Esophagus muscularis mucosa (tissue), 4 donors: Measurements from ENCODE around the gene CD63. TPM values are rescaled to one million over a fixed set of nuclear protein-coding genes. Genes with fewer than 3 reads are reported as not detected.

Source experiments
- DNase-seq: peaks from one replicate; pipeline ENCODE4 v3.0.0-alpha.2; 2017; ENCODE audit errors: extremely low spot score
- H3K27ac ChIP-seq, 4 donors: fragments of 200-600 bp; sonication (generic); replicated peaks in 1 of 4; 1 replicate in 3 of 4; 2 replicates in 1 of 4; pipeline ENCODE4 v1.5.1; 2016 to 2019; ENCODE audit warnings: mild to moderate bottlenecking in 1 of 4
- H3K27me3 ChIP-seq, 4 donors: fragments of 200-600 bp; sonication (generic); one replicate each; pipeline versions ENCODE4 v1.5.1 to v1.6.0; 2016 to 2019
- H3K36me3 ChIP-seq, 4 donors: fragments of 200-600 bp; sonication (generic); one replicate each; pipeline ENCODE4 v1.5.1; 2016 to 2019
- H3K4me1 ChIP-seq, 4 donors: fragments of 200-600 bp; sonication (generic); one replicate each; pipeline ENCODE4 v1.5.1; 2016 to 2019
- H3K4me3 ChIP-seq, 4 donors: fragments of 200-600 bp; sonication (generic); 1 replicate in 2 of 4; 2 replicates in 2 of 4; pipeline ENCODE4 v1.5.1; 2016 to 2019; ENCODE audit warnings: mild to moderate bottlenecking in 4 of 4, moderate library complexity in 1 of 4
- H3K9me3 ChIP-seq, 4 donors: fragments of 200-600 bp; sonication (generic); 1 replicate in 3 of 4; 2 replicates in 1 of 4; pipeline ENCODE4 v1.5.1; 2016 to 2019
- CTCF ChIP-seq, 3 experiments: fragments of 200-600 bp in 2 of 3; fragments of 450-650 bp in 1 of 3; sonication (generic) in 2 of 3; IDR thresholded peaks; one replicate each; pipeline ENCODE4 v1.5.1; 2017 to 2019; ENCODE audit warnings: antibody characterized with exemption in 3 of 3, mild to moderate bottlenecking in 2 of 3, moderate library complexity in 1 of 3
- EP300 ChIP-seq: sonication (generic); formaldehyde crosslinking; IDR thresholded peaks from one replicate; pipeline ENCODE4 v1.6.1; 2017; ENCODE audit warnings: antibody characterized with exemption
- POLR2A ChIP-seq: fragments of 450-650 bp; IDR thresholded peaks from one replicate; pipeline ENCODE4 v1.6.1; 2017; ENCODE audit warnings: antibody characterized with exemption, moderate library complexity, mild to moderate bottlenecking, low read depth
- POLR2AphosphoS5 ChIP-seq, 2 donors: sonication (generic); formaldehyde crosslinking; IDR thresholded peaks; one replicate each; pipeline ENCODE4 v1.6.1; 2017; ENCODE audit warnings: antibody characterized with exemption in 2 of 2
- WGBS: methylation state at CpG from one replicate; pipeline ENCODE4 v1.1.5; 2018; 5-methylcytosine and 5-hydroxymethylcytosine counted together
- intact Hi-C: fragments of 100-400 bp; cut with DNase I; formaldehyde crosslinking; loops from one replicate; pipeline ENCODE4 v1.15.1; 2023
- total RNA-seq, 4 donors: library from RNA; depleted of rRNA; stranded (reverse); fragments of >200 nt; gene quantifications; one replicate each; pipeline versions ENCODE4 v1.1.0 to v1.2.1, GENCODE V29; 2016

The CD63 gene
- total RNA-seq, 4 donors from 2014 or later, result 742 to 1,177 (median 845) TPM

DNA sequence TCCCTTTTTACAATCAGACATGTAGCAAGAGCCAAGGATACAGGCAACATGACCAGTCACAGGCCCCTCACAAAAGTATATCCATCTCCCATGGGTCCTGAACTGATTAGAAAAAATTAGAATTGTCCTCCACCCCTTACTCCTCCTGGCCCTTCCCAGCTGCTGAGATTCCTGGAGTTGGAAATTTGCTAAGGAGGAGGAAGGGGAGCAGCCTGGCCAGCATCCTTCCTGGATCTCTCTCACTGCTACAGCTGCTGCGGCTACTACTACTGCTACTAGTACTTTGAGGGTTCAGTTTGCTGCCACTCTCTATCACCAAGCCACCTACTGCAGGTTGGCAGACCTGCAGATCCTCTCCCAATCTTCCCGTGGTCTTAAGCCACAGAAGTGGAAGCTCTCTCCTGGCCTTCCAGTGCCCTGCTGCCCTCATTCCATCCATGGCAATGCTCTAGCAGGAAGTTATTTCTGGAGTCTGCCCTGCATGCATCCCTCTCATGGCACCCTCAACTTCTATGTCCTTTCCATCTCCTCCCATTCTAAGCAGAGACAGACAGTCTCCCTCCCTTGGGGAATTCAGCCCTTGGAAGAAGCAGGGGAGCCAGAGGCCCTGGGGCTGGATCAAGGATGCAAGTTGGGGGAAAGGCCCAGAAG lies 22.1 kb downstream of the CD63 start:
- intact Hi-C loops, result no loop called here
- Histone ChIP-seq H3K27me3 (no peaks in the 10 kb centered on the region), H3K4me1 (peaks cover 36 to 90% (median 82%) of the 10 kb centered on the region in 4 donors), H3K4me3 (peak overlapping the region; percentile 71 to 86 (median 74)), H3K36me3 (peaks cover 0 to 5% (median under 1%) of the 10 kb centered on the region in 4 donors), H3K9me3 (no peaks in the 10 kb centered on the region), H3K27ac (peak overlapping the region; percentile 89 to 100 (median 96))
- 20% methylated on average over 2 of the region's 2 CpGs for WGBS
- no peak for TF ChIP-seq POLR2AphosphoS5 (IDR thresholded peaks at IDR 0.05)
- TF ChIP-seq CTCF (IDR thresholded peaks at IDR 0.05), result no peak
- no peak for TF ChIP-seq EP300
- TF ChIP-seq POLR2A, result no peak
- no peak for DNase-seq

DNA sequence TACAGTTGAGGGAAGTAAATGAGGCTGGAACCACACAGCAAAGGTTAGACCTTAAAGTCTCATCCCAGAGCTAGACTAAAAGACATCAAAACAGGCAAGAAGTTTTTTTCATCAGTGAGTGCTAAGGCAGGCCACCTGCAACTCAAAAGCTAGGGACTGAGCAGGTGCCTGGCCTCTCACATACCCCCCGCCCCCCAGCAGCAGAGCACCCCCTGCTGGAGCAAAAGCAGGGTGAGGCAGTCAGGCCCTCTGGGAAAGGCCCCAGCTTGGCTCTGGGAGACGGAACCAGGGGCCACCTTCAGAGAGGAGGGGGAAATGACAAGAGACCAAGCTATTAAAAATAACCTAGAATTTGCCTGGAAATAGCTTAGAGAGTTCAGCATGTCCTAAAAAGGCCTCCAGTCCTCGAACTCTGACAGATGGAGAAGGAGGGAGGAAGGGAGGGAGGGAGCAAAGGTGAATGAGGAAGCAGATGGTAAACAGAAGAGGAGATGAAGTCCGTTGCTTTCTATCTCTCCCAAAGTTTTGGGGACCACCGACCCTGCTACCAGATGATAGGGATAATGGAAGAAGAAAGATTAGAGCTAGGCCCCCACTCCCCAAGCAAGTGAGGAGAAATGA lies 22.9 kb downstream of the CD63 start:
- H3K4me3 ChIP-seq, result peak overlapping the region; percentile 71 to 86 (median 74)
- TF ChIP-seq POLR2AphosphoS5 (IDR thresholded peaks at IDR 0.05), result peak; percentile 39 to 68
- TF ChIP-seq POLR2A, result no peak
- no peak for TF ChIP-seq EP300
- TF ChIP-seq CTCF (IDR thresholded peaks at IDR 0.05), result peak; percentile 61 to 77 (median 66)
- intact Hi-C loops, result no loop called here
- H3K9me3 ChIP-seq, result no peaks in the 10 kb centered on the region
- 26% methylated on average over 5 of the region's 5 CpGs for WGBS
- DNase-seq, result no peak
- peak overlapping the region; percentile 89 to 100 (median 96) for H3K27ac ChIP-seq
- H3K27me3 ChIP-seq, result no peaks in the 10 kb centered on the region
- H3K4me1 ChIP-seq, result peaks cover 38 to 91% (median 82%) of the 10 kb centered on the region in 4 donors
- H3K36me3 ChIP-seq, result peaks cover 0 to 9% (median 5%) of the 10 kb centered on the region in 4 donors

- peaks cover 0 to 17% (median 9%) of the 10 kb centered on the region in 4 donors for H3K36me3 ChIP-seq
- peak overlapping the region; percentile 89 to 100 (median 96) for H3K27ac ChIP-seq
- no peak for DNase-seq
- intact Hi-C loops, result no loop called here
- H3K4me1 ChIP-seq, result peaks cover 46 to 91% (median 82%) of the 10 kb centered on the region in 4 donors
- peak overlapping the region; percentile 71 to 86 (median 74) for H3K4me3 ChIP-seq
- H3K9me3 ChIP-seq, result no peaks in the 10 kb centered on the region
- TF ChIP-seq CTCF (IDR thresholded peaks at IDR 0.05) (no peak), POLR2AphosphoS5 (IDR thresholded peaks at IDR 0.05) (no peak), EP300 (no peak), POLR2A (no peak)
- no peaks in the 10 kb centered on the region for H3K27me3 ChIP-seq
- WGBS, result 48% methylated on average over 9 of the region's 9 CpGs
These were observed 23.7 kb downstream of the CD63 start for GRCh38 chr12:55704824-55705718.

- intact Hi-C loops, result no loop called here
- DNase-seq, result no peak
- H3K27me3 ChIP-seq, result no peaks in the 10 kb centered on the region
- peaks cover 44 to 91% (median 81%) of the 10 kb centered on the region in 4 donors for H3K4me1 ChIP-seq
- TF ChIP-seq POLR2AphosphoS5 (IDR thresholded peaks at IDR 0.05), result peak; percentile 16 to 63
- no peak for TF ChIP-seq CTCF (IDR thresholded peaks at IDR 0.05)
- WGBS, result 51% methylated on average over 6 of the region's 6 CpGs
- no peaks in the 10 kb centered on the region for H3K9me3 ChIP-seq
- H3K27ac ChIP-seq, result peak overlapping the region; percentile 89 to 100 (median 96)
- H3K36me3 ChIP-seq, result peaks cover 0 to 25% (median 13%) of the 10 kb centered on the region in 4 donors
- peak overlapping the region; percentile 71 to 86 (median 74) for H3K4me3 ChIP-seq
These were observed 24.7 kb downstream of the CD63 start for GRCh38 chr12:55703901-55704761.
